ENCODE data around the gene IRAK2.
A peak's percentile ranks its signal among the peaks of the same experiment; 100 is the strongest.

Gene IRAK2

GRCh38 chr3:10192953-10193691 lies 28.4 kb downstream of the IRAK2 start:
- peak; percentile 87 for TF ChIP-seq CTCF (IDR thresholded peaks at IDR 0.05; ENCODE audit: insufficient read depth, low read length, missing control alignments)
- CTCF ChIA-PET: interaction anchor here (0.7 to 5.7 kb wide), 16 partner anchors 9 to 380 kb away, joined by 3 to 68 read pairs (median 4); partner anchors contain the start of gene IRAK2
- POLR2A ChIA-PET: interaction anchor here (0.5 to 1.4 kb wide), 5 partner anchors 14 to 45 kb away, joined by 3 to 4 read pairs (median 3); partner anchors contain the start of gene IRAK2

GRCh38 chr3:10193692-10194327 lies 29.1 kb downstream of the IRAK2 start:
- DNase-seq (ENCODE audit: low read depth, low spot score): no peak
- ChIA-PET POLR2A (interaction anchor here (0.6 to 1.1 kb wide), 3 partner anchors 11 to 28 kb away, joined by 3 read pairs; no protein-coding TSS in a partner anchor), CTCF (interaction anchor here (1.1 to 5.7 kb wide), 7 partner anchors 10 to 261 kb away, joined by 3 to 68 read pairs (median 9); partner anchors contain the start of gene IRAK2)
- no peak for TF ChIP-seq CTCF (IDR thresholded peaks at IDR 0.05; ENCODE audit: insufficient read depth, low read length, missing control alignments)
- H3K4me3 ChIP-seq (ENCODE audit: low read depth, low read length): no peak overlapping the region

More at GRCh38 chr3:10192953-10193691, 28.4 kb downstream of the IRAK2 start:
- DNase-seq (ENCODE audit: low read depth, low spot score): peak; percentile 89
- no peak overlapping the region for H3K4me3 ChIP-seq (ENCODE audit: low read depth, low read length)

- CTCF ChIA-PET: interaction anchor here (1.6 to 5.7 kb wide), 2 partner anchors 9 to 11 kb away, joined by 3 to 68 read pairs; no protein-coding TSS in a partner anchor
- POLR2A ChIA-PET: interaction anchor here (0.7 to 1.0 kb wide), 2 partner anchors 11 to 456 kb away, joined by 3 read pairs; no protein-coding TSS in a partner anchor
- H3K4me3 ChIP-seq (ENCODE audit: low read depth, low read length): no peak overlapping the region
- no peak for DNase-seq (ENCODE audit: low read depth, low spot score)
- no peak for TF ChIP-seq CTCF (IDR thresholded peaks at IDR 0.05; ENCODE audit: insufficient read depth, low read length, missing control alignments)
Measured at GRCh38 chr3:10194328-10195071, 29.8 kb downstream of the IRAK2 start.

GRCh38 chr3:10195366-10196089 lies 30.8 kb downstream of the IRAK2 start:
- no peak for DNase-seq (ENCODE audit: low read depth, low spot score)
- CTCF ChIA-PET: interaction anchor here (1.6 to 5.7 kb wide), 2 partner anchors 8 to 12 kb away, joined by 3 to 68 read pairs; no protein-coding TSS in a partner anchor
- H3K4me3 ChIP-seq (ENCODE audit: low read depth, low read length): no peak overlapping the region
- TF ChIP-seq CTCF (IDR thresholded peaks at IDR 0.05; ENCODE audit: insufficient read depth, low read length, missing control alignments): no peak
- POLR2A ChIA-PET: interaction anchor here (0.7 kb wide), 1 partner anchor 457 kb away, joined by 3 read pairs; no protein-coding TSS in a partner anchor

- CTCF ChIA-PET: no interaction called here
- no peak for DNase-seq (ENCODE audit: low read depth, low spot score)
- POLR2A ChIA-PET: no interaction called here
- no peak for TF ChIP-seq CTCF (IDR thresholded peaks at IDR 0.05; ENCODE audit: insufficient read depth, low read length, missing control alignments)
- no peak overlapping the region for H3K4me3 ChIP-seq (ENCODE audit: low read depth, low read length)
Measured at GRCh38 chr3:10196389-10197052, 31.8 kb downstream of the IRAK2 start.

Measured in AG04449 (cell line).